GM19328 (cell line): ENCODE results near the gene PAK1.
"Not testable (repeated sequence)": the region's sequence is repeated elsewhere in the genome, so short reads cannot be mapped to it uniquely, and the experiment has no call there.

ENCODE experiments used
- ATAC-seq: cut with Tn5 transposase; IDR thresholded peaks from one replicate; pipeline ENCODE4 v1.9.1; 2021; ENCODE audit warnings: mild to moderate bottlenecking, moderate library complexity; ENCODE audit not compliant: unreplicated experiment

Gene PAK1

GRCh38 chr11:77312107-77312506 is 161.8 kb downstream of the PAK1 start:
- no peak for ATAC-seq

- no peak for ATAC-seq
These were observed 162.2 kb downstream of the PAK1 start for GRCh38 chr11:77311701-77312100.

- no peak for ATAC-seq
These were observed 163.2 kb downstream of the PAK1 start for GRCh38 chr11:77310721-77311120.

DNA sequence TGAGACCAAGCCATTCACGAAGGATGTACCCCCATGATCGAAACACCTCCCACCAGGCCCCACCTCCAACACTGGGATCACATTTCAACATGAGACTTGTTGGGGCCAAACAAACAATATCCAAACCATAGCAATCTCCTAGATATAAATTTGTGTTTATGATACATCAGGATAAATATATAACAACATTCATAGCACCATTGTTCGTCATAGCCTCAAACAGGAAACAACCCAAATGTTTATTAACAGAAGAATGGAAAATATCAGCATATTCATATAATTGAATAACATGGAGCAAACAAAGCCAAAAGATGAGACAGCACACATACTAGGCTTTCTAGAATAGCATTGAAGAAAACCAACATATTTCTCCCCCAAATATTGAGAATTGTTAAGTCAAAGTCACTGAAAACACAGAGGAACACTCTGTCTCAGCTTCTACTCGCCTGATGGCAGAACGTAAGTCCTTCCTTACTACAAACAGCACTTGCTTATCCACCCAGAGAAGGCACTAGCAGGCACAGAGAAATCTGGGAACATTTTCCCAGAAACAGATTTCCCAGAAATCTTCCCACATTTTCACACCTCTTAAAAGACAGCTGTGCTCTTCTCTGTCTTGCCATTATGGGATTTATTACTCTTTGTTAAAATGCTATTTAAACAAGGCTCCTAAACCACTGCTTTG is 164.4 kb downstream of the PAK1 start:
- ATAC-seq, result no peak

DNA sequence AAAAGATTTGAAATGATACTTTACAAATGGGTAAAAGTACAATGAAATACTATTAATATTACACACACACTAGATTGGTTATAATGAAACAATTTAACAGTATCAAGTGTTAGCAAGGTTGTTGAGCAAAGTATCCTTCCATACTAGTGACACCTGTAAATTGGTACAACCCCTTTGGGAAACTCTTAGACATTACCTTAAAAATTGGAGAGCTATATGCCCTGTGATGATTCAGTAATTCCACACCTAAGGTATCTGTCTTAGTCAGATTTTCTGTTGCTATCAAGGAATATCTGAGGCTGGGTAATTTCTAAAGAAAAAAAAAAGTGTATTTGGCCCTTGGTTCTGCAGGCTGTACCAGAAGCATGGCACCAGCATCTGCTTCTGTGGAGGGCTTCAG is 165.1 kb downstream of the PAK1 start:
- no peak for ATAC-seq

- no peak for ATAC-seq
These were observed 170.6 kb downstream of the PAK1 start for GRCh38 chr11:77303328-77303727.

GRCh38 chr11:77302752-77303151 is 171.1 kb downstream of the PAK1 start:
- no peak for ATAC-seq

DNA sequence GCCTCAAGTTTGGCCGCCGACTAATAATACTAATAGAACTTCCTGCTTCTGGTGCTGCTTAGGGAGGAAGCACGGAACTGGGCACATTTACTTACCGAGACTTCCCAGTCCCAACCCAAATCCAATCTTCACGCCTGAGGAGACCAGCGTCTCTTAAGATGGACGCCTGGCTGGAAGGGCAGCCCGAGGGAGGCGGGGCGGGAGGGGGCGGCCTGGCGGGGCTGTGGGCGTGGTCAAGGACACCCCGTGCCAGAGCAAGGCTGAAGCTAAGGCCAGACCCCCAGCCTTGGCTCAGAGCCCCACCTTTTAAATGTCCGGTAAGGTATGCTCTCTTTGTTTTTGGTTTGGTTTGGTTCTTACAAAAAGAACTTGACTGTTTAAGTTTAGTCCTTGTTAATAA is 172.4 kb downstream of the PAK1 start, which contains the start of gene GDPD4:
GDPD4 (minus strand) TSS at position 177 of the 400 bp plus-strand sequence. CDS start 16,549 bp downstream, outside the sequence.
- ATAC-seq, result no peak

DNA sequence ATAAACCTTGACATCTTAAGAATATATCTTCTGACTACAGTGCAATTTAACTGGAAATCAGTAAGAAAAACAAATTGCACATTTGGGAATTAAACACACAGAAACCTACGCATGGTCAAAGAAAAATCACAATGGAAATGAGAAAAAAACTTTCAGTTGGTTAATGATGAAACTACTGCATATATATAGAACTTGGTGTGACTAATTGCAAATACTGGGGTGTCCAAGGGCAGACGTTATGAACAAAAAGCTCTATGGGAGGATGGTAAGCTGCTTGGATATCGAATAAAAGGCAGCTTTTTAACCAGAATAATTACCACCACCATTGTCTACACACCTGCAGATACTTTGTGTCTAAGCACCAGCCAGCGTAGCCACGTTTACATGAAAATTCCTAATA is 173.2 kb downstream of the PAK1 start:
- ATAC-seq, result no peak

DNA sequence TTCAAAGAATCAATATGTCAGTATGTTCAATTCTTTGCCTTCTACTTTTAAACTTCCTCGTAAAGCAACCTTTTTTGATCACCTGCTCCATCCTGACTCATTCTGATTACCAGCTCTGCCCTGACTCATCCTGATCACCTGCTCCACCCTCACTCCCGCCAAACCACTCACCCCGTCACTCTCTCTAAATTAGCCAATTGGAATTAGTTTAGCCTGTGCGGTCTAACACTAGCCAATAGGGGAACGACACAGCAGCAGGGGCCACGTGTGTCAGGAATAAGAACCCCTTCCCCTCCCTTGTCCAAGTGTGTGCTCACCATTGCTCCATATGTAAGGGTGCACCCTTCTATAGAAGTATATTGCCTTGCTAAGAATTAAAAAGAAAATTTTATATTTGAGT is 173.9 kb downstream of the PAK1 start:
- not testable (repeated sequence) for ATAC-seq

- no peak for ATAC-seq
These were observed 174.3 kb downstream of the PAK1 start for GRCh38 chr11:77299528-77299993.

- ATAC-seq, result no peak
These were observed 179.9 kb downstream of the PAK1 start for GRCh38 chr11:77294040-77294439.

GRCh38 chr11:77289737-77290136 is 184.2 kb downstream of the PAK1 start:
- no peak for ATAC-seq

GRCh38 chr11:77287615-77288273 is 186.2 kb downstream of the PAK1 start:
- ATAC-seq, result no peak

GRCh38 chr11:77287136-77287535 is 186.8 kb downstream of the PAK1 start:
- no peak for ATAC-seq

DNA sequence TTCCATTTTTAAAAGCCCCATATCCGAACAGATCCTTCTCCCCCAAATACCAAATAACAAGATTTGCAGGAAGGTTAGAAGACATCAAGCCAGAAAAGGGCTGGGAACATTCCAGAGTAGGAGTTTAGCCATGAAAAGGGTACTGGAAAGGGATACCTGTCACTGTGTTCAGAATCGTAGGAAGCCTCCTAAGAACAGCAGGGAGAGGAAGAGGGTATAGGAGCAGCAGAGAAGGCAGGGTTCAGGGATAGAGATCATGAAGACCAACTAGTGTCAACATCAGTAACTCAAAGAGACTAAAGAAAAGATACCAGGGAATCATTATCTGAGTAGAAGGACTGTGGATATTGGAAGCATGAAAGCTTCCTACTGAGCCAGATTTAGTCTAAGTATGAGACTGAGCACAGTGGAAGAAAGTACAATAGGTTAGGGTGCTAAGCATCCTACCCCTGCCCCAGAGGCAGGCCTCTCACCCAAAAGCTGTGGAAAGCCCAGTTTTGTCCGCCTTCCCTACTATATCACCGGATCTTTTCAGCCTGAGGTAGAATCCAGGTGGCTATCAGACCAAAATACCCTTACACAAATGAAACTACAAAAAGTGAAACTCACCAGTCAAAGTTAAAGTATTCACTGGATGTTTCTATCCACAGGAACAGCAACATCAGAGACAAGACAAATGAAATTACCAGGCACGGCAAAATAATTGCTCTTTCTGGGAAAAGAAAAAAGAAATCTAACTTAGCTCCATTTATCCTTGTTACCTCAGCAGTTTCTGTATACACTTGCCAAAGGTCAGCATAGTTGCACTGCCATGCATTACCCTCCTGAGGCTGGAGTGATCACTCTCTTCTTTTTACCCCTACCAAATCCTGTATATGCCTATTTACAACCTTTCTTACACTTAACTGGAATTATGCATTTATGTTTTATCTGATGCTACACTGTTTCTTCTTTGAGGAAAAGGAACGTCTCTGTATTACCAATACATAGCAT is 189.1 kb downstream of the PAK1 start:
- no peak for ATAC-seq

GRCh38 chr11:77283101-77283500 is 190.8 kb downstream of the PAK1 start:
- no peak for ATAC-seq

- ATAC-seq, result no peak
These were observed 195.0 kb downstream of the PAK1 start for GRCh38 chr11:77278595-77279506.

- ATAC-seq, result no peak
These were observed 197.6 kb downstream of the PAK1 start for GRCh38 chr11:77276271-77276670.
